ENCODE measurements around the gene EEF1AKMT3. TPM values are rescaled to one million over a fixed set of nuclear protein-coding genes. Genes with fewer than 3 reads are reported as not detected.

EEF1AKMT3 gene
- total RNA-seq, 1 donor from 2014 or later: 1.6 TPM

GRCh38 chr12:57777367-57777766 is 5.0 kb downstream of the EEF1AKMT3 start:
- DNase-seq (ENCODE audit: low spot score): no peak

GRCh38 chr12:57777911-57778310 is 5.5 kb downstream of the EEF1AKMT3 start:
- intact Hi-C loops (cut with DNase I): no loop called here
- no peak for DNase-seq (ENCODE audit: low spot score)

More at GRCh38 chr12:57777367-57777766, 5.0 kb downstream of the EEF1AKMT3 start:
- intact Hi-C loops (cut with DNase I): no loop called here

- intact Hi-C loops (cut with DNase I): no loop called here
- no peak for DNase-seq (ENCODE audit: low spot score)
Measured at GRCh38 chr12:57779736-57780135, 7.3 kb downstream of the EEF1AKMT3 start.

- DNase-seq (ENCODE audit: low spot score): no peak
- intact Hi-C loops (cut with DNase I): no loop called here
Measured at GRCh38 chr12:57780284-57780897, 8.0 kb downstream of the EEF1AKMT3 start.

- intact Hi-C loops (cut with DNase I): no loop called here
- no peak for DNase-seq (ENCODE audit: low spot score)
Measured at GRCh38 chr12:57781244-57781643, 8.8 kb downstream of the EEF1AKMT3 start.

GRCh38 chr12:57781801-57782200 is 9.4 kb downstream of the EEF1AKMT3 start:
- no peak for DNase-seq (ENCODE audit: low spot score)
- intact Hi-C loops (cut with DNase I): loop anchor here (1.0 to 2.0 kb wide), 2 partner anchors 10 to 21 kb away; partner anchors contain the start of genes EEF1AKMT3 and METTL1

GRCh38 chr12:57782243-57782607 is 9.8 kb downstream of the EEF1AKMT3 start:
- no peak for DNase-seq (ENCODE audit: low spot score)
- intact Hi-C loops (cut with DNase I): loop anchor here (1.0 to 2.0 kb wide), 2 partner anchors 10 to 21 kb away; partner anchors contain the start of genes EEF1AKMT3 and METTL1

GRCh38 chr12:57782608-57783465 is 10.4 kb downstream of the EEF1AKMT3 start, which contains the start of gene TSFM:
TSS of gene TSFM (plus strand) at chr12:57782787. CDS start at chr12:57782802, 15 bp downstream.
- DNase-seq (ENCODE audit: low spot score): peak; percentile 97
- intact Hi-C loops (cut with DNase I): loop anchor here (1.0 to 2.0 kb wide), 2 partner anchors 11 to 20 kb away; partner anchors contain the start of genes EEF1AKMT3 and METTL1

GRCh38 chr12:57783466-57783801 is 11.0 kb downstream of the EEF1AKMT3 start:
- intact Hi-C loops (cut with DNase I): loop anchor here (2.0 kb wide), 1 partner anchor 19 kb away; no protein-coding TSS in a partner anchor
- no peak for DNase-seq (ENCODE audit: low spot score)

GRCh38 chr12:57783861-57784260 is 11.4 kb downstream of the EEF1AKMT3 start:
- intact Hi-C loops (cut with DNase I): loop anchor here (2.0 kb wide), 1 partner anchor 19 kb away; no protein-coding TSS in a partner anchor
- no peak for DNase-seq (ENCODE audit: low spot score)

GRCh38 chr12:57793920-57794319 is 21.5 kb downstream of the EEF1AKMT3 start:
- intact Hi-C loops (cut with DNase I): no loop called here
- no peak for DNase-seq (ENCODE audit: low spot score)

GRCh38 chr12:57795354-57795753 is 22.9 kb downstream of the EEF1AKMT3 start:
- no peak for DNase-seq (ENCODE audit: low spot score)
- intact Hi-C loops (cut with DNase I): no loop called here

- DNase-seq (ENCODE audit: low spot score): no peak
- intact Hi-C loops (cut with DNase I): no loop called here
Measured at GRCh38 chr12:57796996-57797395, 24.6 kb downstream of the EEF1AKMT3 start.

GRCh38 chr12:57797933-57798332 is 25.5 kb downstream of the EEF1AKMT3 start:
- intact Hi-C loops (cut with DNase I): no loop called here
- DNase-seq (ENCODE audit: low spot score): no peak

- intact Hi-C loops (cut with DNase I): no loop called here
- DNase-seq (ENCODE audit: low spot score): no peak
Measured at GRCh38 chr12:57800965-57801364, 28.6 kb downstream of the EEF1AKMT3 start.

GRCh38 chr12:57802607-57803006 is 30.2 kb downstream of the EEF1AKMT3 start:
- intact Hi-C loops (cut with DNase I): loop anchor here (2.0 kb wide), 3 partner anchors 20 to 102 kb away; partner anchors contain the start of gene TSFM
- no peak for DNase-seq (ENCODE audit: low spot score)

GRCh38 chr12:57803319-57803893 is 31.0 kb downstream of the EEF1AKMT3 start:
- intact Hi-C loops (cut with DNase I): loop anchor here (2.0 kb wide), 3 partner anchors 21 to 101 kb away; partner anchors contain the start of gene TSFM
- no peak for DNase-seq (ENCODE audit: low spot score)

GRCh38 chr12:57806677-57807076 is 34.3 kb downstream of the EEF1AKMT3 start:
- DNase-seq (ENCODE audit: low spot score): no peak
- intact Hi-C loops (cut with DNase I): no loop called here

- no peak for DNase-seq (ENCODE audit: low spot score)
- intact Hi-C loops (cut with DNase I): no loop called here
Measured at GRCh38 chr12:57807285-57807684, 34.9 kb downstream of the EEF1AKMT3 start.

- intact Hi-C loops (cut with DNase I): no loop called here
- DNase-seq (ENCODE audit: low spot score): no peak
Measured at GRCh38 chr12:57808351-57808750, 35.9 kb downstream of the EEF1AKMT3 start.
